Hypothalamus (tissue), 51 donors: ENCODE results near the gene TBC1D32.
"Not testable (repeated sequence)": the region's sequence is repeated elsewhere in the genome, so short reads cannot be mapped to it uniquely, and the experiment has no call there.

Source experiments
- DNase-seq, 51 donors: peaks; one replicate each; lab custom pipeline; 2025; lab: John Stamatoyannopoulos, UW

Gene TBC1D32

DNA sequence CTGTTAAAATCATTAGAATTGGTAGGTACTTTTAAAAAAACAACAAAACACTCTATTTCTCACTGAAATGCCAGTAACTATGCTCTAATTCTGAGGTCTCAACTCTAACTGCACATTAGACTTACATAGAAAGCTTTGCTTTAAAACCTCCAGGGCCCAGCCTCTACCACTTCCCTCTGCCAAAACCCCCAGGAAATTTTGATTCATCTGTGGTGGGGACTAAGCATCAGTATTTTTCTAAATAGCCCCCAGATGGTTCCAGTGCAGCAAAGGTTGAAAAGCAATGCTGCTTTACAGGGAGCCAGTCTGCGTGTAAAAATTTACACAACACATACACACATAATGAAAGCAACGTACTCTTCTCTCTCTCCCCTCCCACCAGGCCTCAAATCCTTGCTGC, 3.8 kb downstream of the TBC1D32 start:
- DNase-seq = no peak

DNA sequence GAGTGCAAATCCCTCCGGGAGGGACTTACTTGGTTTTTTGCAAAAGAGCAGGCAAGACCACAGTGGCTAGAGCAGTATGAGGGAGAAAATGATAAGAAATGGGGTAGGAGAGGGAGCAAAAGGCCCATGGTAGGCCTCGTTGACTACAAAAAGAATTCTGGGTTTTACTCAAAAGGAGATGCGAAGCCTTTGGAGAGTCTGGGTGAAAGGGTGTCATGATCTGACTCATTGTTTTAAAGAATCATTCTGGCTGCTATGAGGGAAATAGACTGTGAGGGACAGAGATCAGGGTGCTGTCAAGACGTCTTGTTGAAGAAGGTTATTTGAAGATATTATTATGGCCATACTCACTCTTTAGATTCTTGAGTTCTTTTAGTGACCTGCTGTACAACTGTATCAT, 13.0 kb downstream of the TBC1D32 start:
- DNase-seq = no peak

DNA sequence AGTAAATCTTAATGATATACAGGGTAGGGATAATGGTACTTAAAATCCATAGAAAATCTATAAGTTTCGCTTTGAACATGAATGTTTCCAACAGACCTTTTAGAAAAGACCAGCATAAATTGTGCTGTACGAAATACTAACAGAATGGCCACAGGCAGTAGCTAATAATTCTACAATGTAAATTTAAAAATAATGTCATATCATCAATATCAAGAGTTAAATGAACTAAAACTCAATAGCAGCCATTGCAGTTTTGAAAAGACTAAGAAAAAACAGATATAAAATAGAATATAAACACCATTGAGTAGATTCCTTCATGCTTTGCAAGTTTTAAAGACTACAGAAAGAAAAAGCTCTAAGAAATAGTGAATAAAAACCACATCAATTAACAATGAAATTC, 14.7 kb downstream of the TBC1D32 start:
- DNase-seq = no peak

DNA sequence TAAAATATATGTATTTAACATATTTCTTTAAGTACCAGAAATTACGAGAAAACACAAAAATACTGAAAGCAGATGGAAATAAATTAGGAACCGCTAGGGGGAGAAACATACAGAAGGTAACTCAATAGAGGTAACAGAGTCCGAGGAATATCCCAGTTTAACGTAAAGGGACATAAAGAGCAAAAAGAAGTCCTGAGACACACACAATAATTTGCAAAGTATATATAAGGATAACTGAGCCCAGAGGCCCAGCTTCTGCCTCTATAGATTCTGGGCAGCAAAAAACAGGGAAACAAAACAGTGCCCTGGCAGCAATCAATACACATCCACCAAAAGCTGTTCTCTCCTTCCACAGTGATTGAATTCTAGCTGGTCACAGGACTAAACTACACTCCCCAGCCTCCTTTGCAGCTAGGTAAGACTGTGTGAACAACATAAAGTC, 15.1 kb downstream of the TBC1D32 start:
- DNase-seq = peak in 1 of 51 donors; percentile 5

DNA sequence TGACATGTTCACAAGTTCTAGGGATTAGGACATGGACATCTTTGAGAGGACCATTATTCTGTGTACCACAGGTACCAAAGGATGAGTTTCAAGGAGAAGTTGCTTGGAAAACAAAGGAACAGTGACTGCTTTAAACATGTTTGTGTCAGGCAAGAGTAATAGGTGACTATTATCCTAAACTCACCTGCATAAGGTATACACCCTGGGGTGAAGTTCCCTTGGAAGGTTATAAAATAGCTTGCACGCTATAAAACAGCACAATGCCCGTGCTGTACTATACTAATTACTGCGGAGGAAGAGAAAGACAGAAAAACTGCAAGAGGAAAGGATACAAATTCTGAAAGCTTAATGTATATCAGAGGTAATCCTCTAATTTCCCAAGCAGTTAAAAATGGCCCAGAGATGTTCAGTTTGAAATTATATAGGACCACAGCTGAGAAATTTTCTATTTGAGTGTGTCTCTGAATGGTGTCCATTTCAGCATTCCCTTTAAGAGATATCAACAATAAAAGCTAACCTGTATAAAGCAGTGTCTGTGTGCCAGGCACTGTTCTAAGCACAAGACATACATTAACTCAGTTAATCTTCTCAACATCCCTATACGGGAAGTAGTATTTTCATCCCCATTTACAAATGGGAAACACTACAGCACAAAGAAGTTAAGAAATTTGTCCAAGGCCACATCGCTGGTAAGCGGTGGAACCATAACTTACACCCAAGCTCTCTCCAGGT, 19.7 kb downstream of the TBC1D32 start:
- no peak for DNase-seq

DNA sequence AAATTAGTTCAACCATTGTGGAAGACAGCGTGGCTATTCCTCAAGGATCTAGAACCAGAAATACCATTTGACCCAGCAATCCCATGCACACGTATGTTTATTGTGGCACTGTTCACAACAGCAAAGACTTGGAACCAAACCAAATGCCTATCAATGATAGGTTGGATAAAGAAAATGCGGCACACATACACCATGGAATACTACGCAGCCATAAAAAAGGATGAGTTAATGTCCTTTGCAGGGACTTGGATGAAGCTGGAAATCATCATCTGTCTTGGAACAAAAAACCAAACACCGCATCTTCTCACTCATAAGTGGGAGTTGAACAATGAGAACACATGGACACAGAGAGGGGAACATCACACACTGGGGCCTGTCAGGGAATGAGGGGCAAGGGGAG, 22.5 kb downstream of the TBC1D32 start:
- DNase-seq = not testable (repeated sequence)

DNA sequence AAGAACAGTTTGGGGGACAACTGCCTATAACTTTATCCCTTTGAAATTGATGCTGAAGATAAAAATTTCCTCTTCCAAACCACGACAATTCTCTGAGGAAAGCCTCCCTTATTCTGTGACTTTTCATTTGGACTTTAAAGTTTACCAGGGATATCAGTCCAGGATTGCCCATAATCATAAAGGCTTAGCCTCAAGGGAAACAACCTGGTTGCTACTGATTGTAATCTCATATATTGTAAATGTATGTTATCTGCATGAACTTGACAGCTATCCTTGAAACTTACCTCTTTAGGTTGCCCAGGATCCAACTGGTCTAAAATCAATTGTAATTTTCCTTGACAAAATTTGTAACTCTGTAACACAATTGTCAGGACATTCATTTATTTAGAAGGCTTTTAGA, 23.8 kb downstream of the TBC1D32 start:
- no peak for DNase-seq

DNA sequence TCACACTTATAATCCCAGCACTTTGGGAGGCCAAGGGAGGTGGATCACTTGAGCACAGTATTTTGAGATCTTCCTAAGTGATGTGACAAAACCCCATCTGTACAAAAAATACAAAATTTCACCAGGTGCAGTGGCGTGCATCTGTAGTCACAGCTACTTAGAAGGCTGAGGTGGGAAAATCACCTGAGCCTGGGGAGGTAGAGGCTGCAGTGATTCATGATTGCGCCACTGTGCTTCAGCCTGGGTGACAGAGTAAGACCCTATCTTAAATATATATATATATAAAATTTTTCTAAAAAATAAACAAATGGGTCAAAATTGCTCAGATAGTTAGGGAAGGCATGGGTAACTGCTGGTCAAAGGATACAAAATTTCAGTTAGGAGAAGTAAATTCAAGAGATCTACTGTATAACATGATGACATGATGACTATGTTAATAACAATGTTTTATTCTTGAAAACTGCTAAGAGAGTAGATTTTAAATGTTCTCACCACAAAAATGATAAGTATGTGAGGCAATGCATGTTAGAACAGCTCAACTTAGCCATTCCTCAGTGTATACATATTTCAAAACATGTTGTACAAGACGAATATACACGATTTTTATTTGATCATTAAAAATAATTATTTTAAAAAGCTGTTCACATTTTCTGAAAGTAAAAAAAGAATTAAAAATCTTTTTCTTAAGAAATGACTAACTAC, 24.4 kb downstream of the TBC1D32 start:
- no peak for DNase-seq

DNA sequence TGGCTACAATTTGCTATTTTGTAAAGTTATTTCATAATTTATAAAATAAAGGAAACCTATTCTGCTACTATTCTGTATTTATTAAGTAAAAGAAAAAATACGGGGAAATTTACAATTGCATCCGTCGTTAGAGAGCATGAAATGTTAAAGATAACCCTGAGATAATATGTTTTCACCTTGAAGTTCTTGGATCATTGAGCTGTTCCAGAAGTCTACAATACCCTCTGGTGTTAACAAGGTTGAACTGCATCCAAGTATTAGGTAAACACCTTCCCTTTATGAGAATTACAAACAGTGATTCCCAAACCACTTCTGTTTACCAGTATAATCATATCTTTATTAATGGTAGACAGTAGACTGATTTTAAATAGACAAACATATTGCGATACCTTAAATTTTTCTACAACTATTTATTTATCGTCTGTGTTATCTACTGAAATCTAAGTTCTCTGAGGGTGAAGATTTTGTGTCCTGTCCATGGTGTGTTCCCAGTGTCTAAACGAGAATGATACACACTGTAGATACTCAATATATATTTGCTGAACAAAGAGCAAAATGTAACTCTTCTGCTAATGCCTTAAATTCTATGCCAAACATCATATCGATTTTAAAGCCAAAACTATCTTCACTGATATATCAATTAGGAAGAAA, 28.2 kb downstream of the TBC1D32 start:
- DNase-seq = no peak

DNA sequence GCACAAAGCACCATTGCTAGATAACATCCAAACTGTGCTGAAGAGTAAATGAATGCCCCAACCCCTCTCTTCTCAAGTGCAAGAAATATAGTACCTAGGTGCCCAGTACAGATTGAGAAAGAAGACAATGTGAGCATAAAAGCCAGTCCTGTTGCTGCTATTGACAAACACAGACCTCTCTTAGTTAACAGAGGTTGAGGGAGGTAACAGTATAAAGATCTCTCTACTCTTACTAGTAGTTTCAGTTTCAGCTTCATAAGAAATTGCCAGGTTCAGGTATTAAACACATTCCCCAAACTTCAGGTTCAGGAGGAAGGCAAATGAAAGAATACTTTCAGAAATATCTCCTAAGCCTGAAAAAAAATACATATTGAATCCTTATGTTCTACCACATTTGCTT, 31.4 kb downstream of the TBC1D32 start:
- DNase-seq = no peak

DNA sequence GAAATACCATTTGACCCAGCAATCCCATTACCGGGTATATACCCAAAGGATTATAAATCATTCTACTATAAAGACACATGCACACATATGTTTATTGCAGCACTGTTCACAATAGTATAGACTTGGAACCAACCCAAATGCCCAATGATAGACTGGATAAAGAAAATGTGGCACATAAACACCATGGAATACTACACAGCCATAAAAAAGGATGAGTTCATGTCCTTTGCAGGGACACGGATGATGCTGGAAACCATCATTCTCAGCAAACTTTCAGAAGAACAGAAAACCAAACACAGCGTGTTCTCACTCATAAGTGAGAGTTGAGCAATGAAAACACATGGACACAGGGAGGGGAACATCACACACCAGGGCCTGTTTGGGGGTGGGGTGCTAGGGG, 33.1 kb downstream of the TBC1D32 start:
- DNase-seq = not testable (repeated sequence)

DNA sequence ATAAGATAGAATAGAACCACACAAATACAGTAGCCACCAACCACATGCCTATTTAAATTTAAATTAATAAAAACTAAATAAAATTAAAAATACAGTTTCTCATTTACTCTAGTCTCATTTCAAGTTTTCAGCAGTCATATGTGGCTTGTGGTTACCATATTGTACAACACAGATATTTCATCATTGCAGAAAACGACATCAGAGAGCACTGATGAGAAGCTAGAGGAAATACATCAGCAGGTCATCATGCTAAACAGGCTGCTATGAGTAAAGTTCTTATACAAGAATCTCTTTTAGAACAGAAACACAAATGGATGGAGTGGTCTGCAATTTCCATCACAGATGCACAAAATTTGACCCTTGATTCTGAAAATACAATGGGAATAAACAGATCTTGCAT, 36.6 kb downstream of the TBC1D32 start:
- no peak for DNase-seq

DNA sequence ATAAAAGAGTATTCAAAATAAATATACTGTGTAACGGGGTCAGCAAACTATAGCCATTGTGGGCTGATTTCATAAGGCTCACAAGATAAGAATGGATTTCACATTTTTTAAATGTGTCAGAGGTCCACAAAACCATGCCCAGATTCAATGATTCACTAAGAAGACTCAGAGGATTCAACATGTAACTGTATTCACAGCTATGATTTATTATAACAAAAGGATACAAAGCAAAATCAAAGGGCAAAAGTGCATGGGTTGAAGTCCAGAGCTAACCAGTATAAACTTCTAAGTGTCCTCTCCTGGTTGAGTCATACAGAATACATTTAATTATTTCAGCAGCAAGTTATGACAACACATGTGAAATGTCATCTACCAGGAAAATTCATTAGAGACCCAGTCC, 49.2 kb downstream of the TBC1D32 start:
- no peak for DNase-seq

DNA sequence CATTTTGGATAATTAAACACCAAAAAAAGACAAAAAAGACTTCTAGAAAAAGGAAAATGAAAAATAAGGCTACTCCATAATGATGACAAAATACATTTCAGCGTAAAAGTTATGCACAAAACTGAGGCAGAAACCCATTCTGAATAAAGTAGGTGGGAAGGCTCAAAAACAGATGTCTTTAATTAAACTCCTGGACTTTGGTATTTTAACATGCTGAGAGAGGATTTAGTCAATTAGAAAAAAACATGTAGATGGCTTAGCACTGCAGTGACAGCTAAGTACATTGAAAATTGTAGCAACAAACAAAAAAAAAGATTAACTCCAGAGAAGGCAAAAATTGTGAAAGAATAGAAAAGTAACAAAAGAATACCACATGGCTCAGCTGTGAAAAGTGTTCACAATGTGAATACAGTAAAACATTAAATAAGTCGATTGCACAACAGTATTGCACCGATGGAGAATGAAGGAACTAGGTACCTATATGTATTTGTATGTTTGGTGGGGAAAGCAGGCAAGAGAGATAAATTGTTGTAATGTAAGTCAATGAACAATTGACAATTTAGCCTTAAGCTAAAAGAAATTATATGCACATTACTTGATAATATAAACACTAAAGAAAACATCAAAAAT, 59.5 kb downstream of the TBC1D32 start:
- DNase-seq = no peak

DNA sequence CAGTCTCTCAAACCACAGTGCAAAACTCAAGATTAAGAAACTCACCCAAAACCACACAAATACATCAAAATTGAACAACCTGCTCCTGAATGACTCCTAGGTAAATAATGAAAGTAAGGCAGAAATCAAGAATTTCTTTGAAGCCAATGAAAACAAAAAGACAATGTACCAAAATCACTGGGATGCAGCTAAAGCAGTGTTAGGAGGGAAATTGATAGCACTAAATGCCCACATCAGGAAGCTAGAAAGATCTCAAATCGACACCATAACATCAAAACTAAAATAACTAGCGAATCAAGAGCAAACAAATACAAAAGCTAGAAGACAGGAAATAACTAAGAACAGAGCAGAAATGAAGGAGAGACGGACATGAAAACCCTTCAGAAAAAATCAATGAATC, 70.5 kb downstream of the TBC1D32 start:
- DNase-seq = no peak

DNA sequence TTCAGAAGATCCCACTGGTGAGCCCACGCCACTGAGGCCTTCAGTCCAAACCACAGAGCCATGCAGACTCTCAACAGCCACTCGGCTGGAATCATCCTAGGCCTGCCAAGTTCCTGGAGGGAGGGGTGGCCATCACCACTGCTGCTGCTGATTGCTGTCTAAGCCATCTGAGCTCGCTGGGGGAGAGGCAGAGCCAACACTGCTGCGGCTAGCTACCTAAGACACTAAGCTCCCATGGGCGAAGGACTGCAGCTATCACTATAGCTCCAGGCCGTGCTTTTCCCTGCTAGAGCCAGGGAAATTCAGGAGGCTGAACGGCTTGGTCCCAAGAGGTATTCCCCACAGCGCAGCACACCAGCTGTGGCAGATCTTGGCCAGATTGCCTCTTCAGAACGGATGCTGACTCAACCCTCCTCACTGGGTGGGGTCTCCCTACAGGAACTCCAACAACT, 73.6 kb downstream of the TBC1D32 start:
- DNase-seq = no peak

DNA sequence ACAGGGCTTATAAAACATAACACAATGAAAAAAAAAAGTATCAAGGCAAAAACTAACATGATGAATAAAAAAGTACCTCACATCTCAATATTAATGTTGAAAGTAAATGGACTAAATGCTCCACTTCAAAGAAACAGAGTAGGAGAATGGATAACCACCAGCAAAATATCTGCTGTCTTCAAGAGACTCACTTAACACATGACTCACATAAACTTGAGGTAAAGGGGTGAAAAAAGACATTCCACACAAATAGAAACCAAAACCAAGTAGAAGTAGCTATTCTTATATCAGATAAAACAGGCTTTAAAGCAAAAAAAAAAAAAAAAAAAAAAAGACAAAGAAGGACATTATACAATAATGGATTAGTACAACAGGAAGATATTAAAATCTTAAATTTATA, 86.9 kb downstream of the TBC1D32 start:
- DNase-seq = no peak

DNA sequence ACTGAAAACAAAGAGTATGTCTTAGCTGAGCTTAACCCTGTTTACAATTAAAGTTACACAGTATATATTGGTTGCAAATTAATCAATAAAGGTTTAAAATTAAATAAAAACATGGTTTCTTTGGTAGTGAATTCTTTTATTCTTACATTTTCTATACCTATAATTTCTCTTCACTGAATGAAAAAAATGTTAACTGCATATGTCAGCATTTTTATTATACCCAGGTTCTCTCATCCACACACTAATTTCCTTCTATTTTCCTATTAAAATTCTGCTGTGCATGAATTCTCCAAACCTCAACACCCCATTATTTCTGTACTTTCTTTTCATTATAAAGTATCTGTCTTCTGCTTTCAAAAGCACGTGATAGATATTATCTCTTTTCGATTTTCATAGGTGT, 91.9 kb downstream of the TBC1D32 start:
- DNase-seq = no peak

DNA sequence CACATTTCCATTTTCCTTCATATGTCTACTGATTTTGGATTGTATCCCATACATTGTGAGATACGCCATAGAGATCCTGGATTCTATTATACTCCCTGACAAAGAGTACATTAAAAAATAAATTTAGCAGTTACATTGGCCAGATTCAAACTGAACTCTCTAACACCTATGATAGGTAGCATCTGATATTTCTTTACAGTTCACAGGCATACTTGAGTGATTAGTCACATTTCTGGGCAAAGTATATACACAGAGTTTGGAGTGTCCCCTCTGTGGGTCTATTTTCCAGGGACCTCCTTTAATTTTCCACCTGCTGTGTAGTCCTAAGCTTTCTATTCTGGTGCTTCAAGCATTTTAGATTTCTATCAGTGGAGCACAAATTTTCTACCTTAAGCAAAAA, 96.4 kb downstream of the TBC1D32 start:
- DNase-seq = no peak

DNA sequence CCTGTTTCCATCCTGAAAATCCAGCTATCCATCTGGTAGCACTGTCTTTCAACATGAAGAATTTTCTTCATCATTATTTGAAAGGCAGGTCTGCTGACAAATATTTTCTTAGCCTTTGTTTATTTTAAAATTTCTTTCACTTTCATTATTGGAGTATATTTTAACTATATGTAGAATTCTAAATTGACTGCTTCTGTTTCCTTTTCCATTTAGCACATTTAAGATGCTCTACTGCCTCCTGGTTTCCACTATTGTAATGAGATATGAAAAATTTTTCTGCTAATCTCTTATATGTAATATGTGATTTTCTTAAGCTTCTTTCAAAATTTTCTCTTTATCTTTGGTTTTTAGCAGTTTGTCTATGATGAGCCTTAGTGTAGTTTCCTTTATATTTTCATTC, 97.3 kb downstream of the TBC1D32 start:
- no peak for DNase-seq

DNA sequence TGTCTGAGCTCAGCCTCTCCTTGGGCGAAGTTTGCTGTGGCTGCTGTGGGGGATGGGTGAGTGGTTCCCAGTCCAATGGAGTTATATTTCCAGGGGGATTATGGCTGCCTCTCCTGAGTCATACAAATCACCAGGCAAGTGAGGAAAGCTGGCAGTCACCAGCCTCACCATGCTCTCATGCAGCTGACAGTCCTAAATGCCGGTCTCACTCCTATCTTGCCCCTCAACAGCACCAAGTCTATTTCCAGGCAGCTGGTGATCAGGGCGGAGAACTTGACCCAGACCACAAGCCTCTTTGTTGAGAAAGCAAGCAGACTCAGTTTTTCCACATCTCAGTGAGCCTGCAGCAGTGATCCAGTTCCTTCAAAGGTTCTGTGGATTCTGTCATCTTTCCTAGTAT, 98.9 kb downstream of the TBC1D32 start:
- no peak for DNase-seq
